Mammary epithelial cell (primary cell): ENCODE data around the gene TNS1.

Experiments used
- CTCF ChIP-seq, 2 donors: IDR thresholded peaks in 1 of 2; conservative IDR thresholded peaks in 1 of 2; 2 replicates each; pipeline ENCODE4 v1.5.1; 2011 to 2012; ENCODE audit warnings: inconsistent platforms in 2 of 2, low read length in 2 of 2, mild to moderate bottlenecking in 2 of 2, control low read depth in 1 of 2, low read depth in 1 of 2; ENCODE audit not compliant: insufficient read depth in 1 of 2; ENCODE audit errors: extremely low read depth in 1 of 2
- EZH2 ChIP-seq: IDR thresholded peaks from 2 replicates; pipeline ENCODE4 v1.6.1; 2012; ENCODE audit warnings: low read length, inconsistent platforms, borderline replicate concordance

GRCh38 chr2:217968023-217968422, 34.8 kb downstream of the TNS1 start:
- TF ChIP-seq CTCF (conservative IDR thresholded peaks at IDR 0.05 in 1 of 2, IDR thresholded peaks at IDR 0.05 in 1 of 2; ENCODE audit: extremely low read depth in 1 of 2, insufficient read depth in 1 of 2, low read depth in 1 of 2, low read length in 2 of 2) (no peak), EZH2 (no peak)
